ENCODE data around the gene BMPR1A. TPM values are rescaled to one million over a fixed set of nuclear protein-coding genes. Genes with fewer than 3 reads are reported as not detected.

The BMPR1A gene
- polyA plus RNA-seq, 1 donor (not counting 4 experiments of a cell fraction or from before 2014, with no cell fraction given) = 22.2 TPM

DNA sequence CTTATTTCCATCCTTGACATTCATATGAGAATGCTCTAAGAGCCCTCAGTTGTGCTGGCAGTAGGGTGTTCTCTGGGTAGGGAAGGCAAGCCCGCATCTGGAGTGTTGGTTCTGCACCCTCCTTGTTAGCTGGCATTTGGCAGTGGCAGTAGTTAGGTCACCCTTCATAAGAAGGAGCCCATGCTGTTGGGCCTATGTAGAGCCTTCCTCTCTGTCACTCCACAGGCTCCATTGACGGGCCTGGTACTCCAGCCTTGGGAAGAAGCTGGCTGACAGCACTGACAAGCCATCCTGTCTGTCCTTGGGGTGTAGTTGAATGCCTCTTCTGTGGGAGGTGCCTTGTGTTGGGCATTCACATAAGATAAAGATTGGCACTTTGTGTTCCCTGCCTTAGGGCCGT is 89.7 kb downstream of the BMPR1A start:
- no peak overlapping the region for H3K4me3 ChIP-seq (ENCODE audit: control insufficient read depth in 2 of 3, extremely low read depth in 1 of 3, insufficient read depth in 2 of 3, low read depth in 1 of 3, low read length in 3 of 3)
- no peak overlapping the region for H2AFZ ChIP-seq (ENCODE audit: control insufficient read depth, low read length)
- H3K9me1 ChIP-seq (ENCODE audit: control insufficient read depth, extremely low read depth, insufficient read depth, low read length) = no peaks in the 10 kb centered on the region
- TF ChIP-seq EZH2 (IDR thresholded peaks at IDR 0.05; ENCODE audit: low read length) = no peak
- TF ChIP-seq, protein P1, sequence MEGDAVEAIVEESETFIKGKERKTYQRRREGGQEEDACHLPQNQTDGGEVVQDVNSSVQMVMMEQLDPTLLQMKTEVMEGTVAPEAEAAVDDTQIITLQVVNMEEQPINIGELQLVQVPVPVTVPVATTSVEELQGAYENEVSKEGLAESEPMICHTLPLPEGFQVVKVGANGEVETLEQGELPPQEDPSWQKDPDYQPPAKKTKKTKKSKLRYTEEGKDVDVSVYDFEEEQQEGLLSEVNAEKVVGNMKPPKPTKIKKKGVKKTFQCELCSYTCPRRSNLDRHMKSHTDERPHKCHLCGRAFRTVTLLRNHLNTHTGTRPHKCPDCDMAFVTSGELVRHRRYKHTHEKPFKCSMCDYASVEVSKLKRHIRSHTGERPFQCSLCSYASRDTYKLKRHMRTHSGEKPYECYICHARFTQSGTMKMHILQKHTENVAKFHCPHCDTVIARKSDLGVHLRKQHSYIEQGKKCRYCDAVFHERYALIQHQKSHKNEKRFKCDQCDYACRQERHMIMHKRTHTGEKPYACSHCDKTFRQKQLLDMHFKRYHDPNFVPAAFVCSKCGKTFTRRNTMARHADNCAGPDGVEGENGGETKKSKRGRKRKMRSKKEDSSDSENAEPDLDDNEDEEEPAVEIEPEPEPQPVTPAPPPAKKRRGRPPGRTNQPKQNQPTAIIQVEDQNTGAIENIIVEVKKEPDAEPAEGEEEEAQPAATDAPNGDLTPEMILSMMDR (optimal IDR thresholded peaks at IDR 0.05 in 1 of 3, IDR thresholded peaks at IDR 0.05 in 1 of 3, conservative IDR thresholded peaks at IDR 0.05 in 1 of 3; ENCODE audit: extremely low read depth in 1 of 3, insufficient read depth in 2 of 3, low read length in 3 of 3) = no peak
- FAIRE-seq (no peak), DNase-seq (ENCODE audit: low read depth, low spot score) (no peak)
- H4K20me1 ChIP-seq (ENCODE audit: control insufficient read depth, extremely low read depth, insufficient read depth, low read length) = no peaks in the 10 kb centered on the region
- no peaks in the 10 kb centered on the region for H3K27me3 ChIP-seq (ENCODE audit: control insufficient read depth, extremely low read depth, insufficient read depth, low read length)
- H3K79me2 ChIP-seq (ENCODE audit: control insufficient read depth, insufficient read depth, low read length) = no peaks in the 10 kb centered on the region
- dilution Hi-C loops (cut with MboI; ENCODE audit: extremely low pct_ligation_motif_present, low sequenced_read_pairs) = no loop called here
- H3K4me1 ChIP-seq (ENCODE audit: control insufficient read depth, extremely low read depth, insufficient read depth, low read length) = no peaks in the 10 kb centered on the region
- no peaks in the 10 kb centered on the region for H3K9me3 ChIP-seq (ENCODE audit: control insufficient read depth, low read depth, low read length)
- H3K9ac ChIP-seq (ENCODE audit: control insufficient read depth, extremely low read depth, insufficient read depth, low read length) = no peak overlapping the region
- no peak overlapping the region for H3K27ac ChIP-seq (ENCODE audit: control insufficient read depth, insufficient read depth, low read length)
- H3K4me2 ChIP-seq (ENCODE audit: control insufficient read depth, extremely low read depth, insufficient read depth, low read depth, low read length) = no peak overlapping the region
- H3K36me3 ChIP-seq (ENCODE audit: control insufficient read depth in 2 of 2, extremely low read depth in 1 of 2, insufficient read depth in 2 of 2, low read length in 2 of 2) = peaks cover 0 to 1% of the 10 kb centered on the region in 2 experiments

DNA sequence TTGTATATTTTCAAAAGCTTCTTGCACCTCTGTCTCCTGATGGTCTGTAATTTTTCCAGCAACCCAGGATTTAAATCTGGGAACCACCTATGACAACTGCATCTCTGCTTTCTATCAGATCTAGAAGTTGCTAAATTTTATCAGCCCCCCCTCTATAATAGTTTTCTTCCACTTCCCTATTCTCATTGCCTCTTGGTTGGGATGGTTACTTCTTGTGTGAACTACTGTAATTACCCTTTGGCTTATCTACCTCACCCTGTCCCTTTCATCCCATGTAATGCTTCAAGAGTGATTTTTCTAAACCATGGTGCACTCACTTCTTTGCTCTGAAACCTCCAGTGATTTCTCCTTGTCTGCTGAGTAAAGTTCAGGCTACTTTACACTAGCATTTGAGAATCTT is 92.3 kb downstream of the BMPR1A start:
- dilution Hi-C loops (cut with MboI; ENCODE audit: extremely low pct_ligation_motif_present, low sequenced_read_pairs) = no loop called here
- no peak overlapping the region for H3K4me2 ChIP-seq (ENCODE audit: control insufficient read depth, extremely low read depth, insufficient read depth, low read depth, low read length)
- H3K36me3 ChIP-seq (ENCODE audit: control insufficient read depth in 2 of 2, extremely low read depth in 1 of 2, insufficient read depth in 2 of 2, low read length in 2 of 2) = peaks cover 0 to 1% of the 10 kb centered on the region in 2 experiments
- H3K4me3 ChIP-seq (ENCODE audit: control insufficient read depth in 2 of 3, extremely low read depth in 1 of 3, insufficient read depth in 2 of 3, low read depth in 1 of 3, low read length in 3 of 3) = no peak overlapping the region
- no peaks in the 10 kb centered on the region for H3K27me3 ChIP-seq (ENCODE audit: control insufficient read depth, extremely low read depth, insufficient read depth, low read length)
- no peaks in the 10 kb centered on the region for H3K9me1 ChIP-seq (ENCODE audit: control insufficient read depth, extremely low read depth, insufficient read depth, low read length)
- TF ChIP-seq EZH2 (IDR thresholded peaks at IDR 0.05; ENCODE audit: low read length) = no peak
- TF ChIP-seq, protein P1 (optimal IDR thresholded peaks at IDR 0.05 in 1 of 3, IDR thresholded peaks at IDR 0.05 in 1 of 3, conservative IDR thresholded peaks at IDR 0.05 in 1 of 3; ENCODE audit: extremely low read depth in 1 of 3, insufficient read depth in 2 of 3, low read length in 3 of 3) = no peak
- no peak for DNase-seq (ENCODE audit: low read depth, low spot score)
- H3K27ac ChIP-seq (ENCODE audit: control insufficient read depth, insufficient read depth, low read length) = no peak overlapping the region
- H3K4me1 ChIP-seq (ENCODE audit: control insufficient read depth, extremely low read depth, insufficient read depth, low read length) = no peaks in the 10 kb centered on the region
- H3K9me3 ChIP-seq (ENCODE audit: control insufficient read depth, low read depth, low read length) = no peaks in the 10 kb centered on the region
- H2AFZ ChIP-seq (ENCODE audit: control insufficient read depth, low read length) = no peak overlapping the region
- no peaks in the 10 kb centered on the region for H4K20me1 ChIP-seq (ENCODE audit: control insufficient read depth, extremely low read depth, insufficient read depth, low read length)
- no peaks in the 10 kb centered on the region for H3K79me2 ChIP-seq (ENCODE audit: control insufficient read depth, insufficient read depth, low read length)
- H3K9ac ChIP-seq (ENCODE audit: control insufficient read depth, extremely low read depth, insufficient read depth, low read length) = no peak overlapping the region
- FAIRE-seq = no peak
